CD8-positive, alpha-beta memory T cell (primary cell): Measurements from ENCODE around the gene MORC3. TPM values are rescaled to one million over a fixed set of nuclear protein-coding genes. Genes with fewer than 3 reads are reported as not detected.
A peak's percentile ranks its signal among the peaks of the same experiment; 100 is the strongest.
"Not testable (repeated sequence)": the region's sequence is repeated elsewhere in the genome, so short reads cannot be mapped to it uniquely, and the experiment has no call there.

Experiments
- CTCF ChIA-PET: fragments of 350-600 bp; sonication (Branson Sonifier 250); formaldehyde crosslinking; loops from one replicate; lab custom pipeline; 2021; ENCODE audit warnings: antibody characterized with exemption; lab: Charles Lee
- POLR2A ChIA-PET: fragments of 350-600 bp; sonication (Branson Sonifier 250); formaldehyde crosslinking; loops from one replicate; lab custom pipeline; 2021; ENCODE audit warnings: antibody characterized with exemption; lab: Charles Lee
- DNase-seq, 5 donors: peaks; one replicate each; pipeline versions ENCODE4 v3.0.0 to v3.0.0-alpha.2; 2020 to 2022; ENCODE audit warnings: mixed read lengths in 1 of 5
- H3K27ac ChIP-seq: one replicate; pipeline ENCODE4 v1.7.0; 2013; ENCODE audit warnings: low read depth, mild to moderate bottlenecking, low read length, moderate library complexity
- H3K27me3 ChIP-seq: 2 replicates; pipeline ENCODE4 v1.7.0; 2013; ENCODE audit warnings: low read length, mild to moderate bottlenecking; ENCODE audit not compliant: insufficient read depth, poor library complexity, severe bottlenecking
- H3K36me3 ChIP-seq: 2 replicates; pipeline ENCODE4 v1.7.0; 2013; ENCODE audit warnings: mild to moderate bottlenecking, low read length, moderate library complexity; ENCODE audit not compliant: insufficient read depth
- H3K4me1 ChIP-seq: 2 replicates; pipeline ENCODE4 v1.7.0; 2013; ENCODE audit warnings: mild to moderate bottlenecking, low read length, moderate library complexity; ENCODE audit not compliant: insufficient read depth
- H3K4me3 ChIP-seq: 2 replicates; pipeline ENCODE4 v1.7.0; 2013; ENCODE audit warnings: mild to moderate bottlenecking, low read length
- H3K9me3 ChIP-seq: 2 replicates; pipeline ENCODE4 v1.7.0; 2013; ENCODE audit warnings: mild to moderate bottlenecking, low read length
- H3K27ac Mint-ChIP-seq, 8 donors: one replicate each; pipeline ENCODE4 v1.8.0; 2020 to 2021; ENCODE audit warnings: mixed read lengths in 8 of 8, mild to moderate bottlenecking in 6 of 8, inconsistent platforms in 3 of 8, moderate library complexity in 3 of 8
- H3K27me3 Mint-ChIP-seq, 2 donors: one replicate each; pipeline ENCODE4 v1.8.0; 2020 to 2021; ENCODE audit warnings: mixed read lengths in 2 of 2, mild to moderate bottlenecking in 1 of 2, moderate library complexity in 1 of 2
- H3K36me3 Mint-ChIP-seq, 3 donors: one replicate each; pipeline ENCODE4 v1.8.0; 2020 to 2021; ENCODE audit warnings: mixed read lengths in 3 of 3, inconsistent platforms in 1 of 3, mild to moderate bottlenecking in 1 of 3
- H3K4me1 Mint-ChIP-seq, 3 donors: one replicate each; pipeline ENCODE4 v1.8.0; 2020 to 2021; ENCODE audit warnings: mixed read lengths in 3 of 3, inconsistent platforms in 1 of 3, mild to moderate bottlenecking in 1 of 3
- H3K4me3 Mint-ChIP-seq, 7 donors: one replicate each; pipeline ENCODE4 v1.8.0; 2020 to 2021; ENCODE audit warnings: mixed read lengths in 7 of 7, mild to moderate bottlenecking in 6 of 7, moderate library complexity in 4 of 7, inconsistent platforms in 2 of 7
- H3K9me3 Mint-ChIP-seq, 5 donors: one replicate each; pipeline ENCODE4 v1.8.0; 2020 to 2022; ENCODE audit warnings: mixed read lengths in 5 of 5, mild to moderate bottlenecking in 3 of 5, moderate library complexity in 2 of 5, inconsistent platforms in 1 of 5
- polyA plus RNA-seq: library from polyadenylated mRNA; unstranded; fragments of 300-500 nt; fragmentation: Illumina TruSeq; gene quantifications from one replicate; pipeline ENCODE4 v1.2.3, GENCODE V29; 2021
- total RNA-seq, 2 experiments: library from RNA; stranded (reverse); gene quantifications; one replicate each; pipeline ENCODE4 v1.2.3, GENCODE V29; 2021

Gene MORC3, protein sequence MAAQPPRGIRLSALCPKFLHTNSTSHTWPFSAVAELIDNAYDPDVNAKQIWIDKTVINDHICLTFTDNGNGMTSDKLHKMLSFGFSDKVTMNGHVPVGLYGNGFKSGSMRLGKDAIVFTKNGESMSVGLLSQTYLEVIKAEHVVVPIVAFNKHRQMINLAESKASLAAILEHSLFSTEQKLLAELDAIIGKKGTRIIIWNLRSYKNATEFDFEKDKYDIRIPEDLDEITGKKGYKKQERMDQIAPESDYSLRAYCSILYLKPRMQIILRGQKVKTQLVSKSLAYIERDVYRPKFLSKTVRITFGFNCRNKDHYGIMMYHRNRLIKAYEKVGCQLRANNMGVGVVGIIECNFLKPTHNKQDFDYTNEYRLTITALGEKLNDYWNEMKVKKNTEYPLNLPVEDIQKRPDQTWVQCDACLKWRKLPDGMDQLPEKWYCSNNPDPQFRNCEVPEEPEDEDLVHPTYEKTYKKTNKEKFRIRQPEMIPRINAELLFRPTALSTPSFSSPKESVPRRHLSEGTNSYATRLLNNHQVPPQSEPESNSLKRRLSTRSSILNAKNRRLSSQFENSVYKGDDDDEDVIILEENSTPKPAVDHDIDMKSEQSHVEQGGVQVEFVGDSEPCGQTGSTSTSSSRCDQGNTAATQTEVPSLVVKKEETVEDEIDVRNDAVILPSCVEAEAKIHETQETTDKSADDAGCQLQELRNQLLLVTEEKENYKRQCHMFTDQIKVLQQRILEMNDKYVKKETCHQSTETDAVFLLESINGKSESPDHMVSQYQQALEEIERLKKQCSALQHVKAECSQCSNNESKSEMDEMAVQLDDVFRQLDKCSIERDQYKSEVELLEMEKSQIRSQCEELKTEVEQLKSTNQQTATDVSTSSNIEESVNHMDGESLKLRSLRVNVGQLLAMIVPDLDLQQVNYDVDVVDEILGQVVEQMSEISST
- total RNA-seq (10 to 100 TPM; 19.6 to 23.0 TPM), polyA plus RNA-seq (32.2 TPM)

DNA sequence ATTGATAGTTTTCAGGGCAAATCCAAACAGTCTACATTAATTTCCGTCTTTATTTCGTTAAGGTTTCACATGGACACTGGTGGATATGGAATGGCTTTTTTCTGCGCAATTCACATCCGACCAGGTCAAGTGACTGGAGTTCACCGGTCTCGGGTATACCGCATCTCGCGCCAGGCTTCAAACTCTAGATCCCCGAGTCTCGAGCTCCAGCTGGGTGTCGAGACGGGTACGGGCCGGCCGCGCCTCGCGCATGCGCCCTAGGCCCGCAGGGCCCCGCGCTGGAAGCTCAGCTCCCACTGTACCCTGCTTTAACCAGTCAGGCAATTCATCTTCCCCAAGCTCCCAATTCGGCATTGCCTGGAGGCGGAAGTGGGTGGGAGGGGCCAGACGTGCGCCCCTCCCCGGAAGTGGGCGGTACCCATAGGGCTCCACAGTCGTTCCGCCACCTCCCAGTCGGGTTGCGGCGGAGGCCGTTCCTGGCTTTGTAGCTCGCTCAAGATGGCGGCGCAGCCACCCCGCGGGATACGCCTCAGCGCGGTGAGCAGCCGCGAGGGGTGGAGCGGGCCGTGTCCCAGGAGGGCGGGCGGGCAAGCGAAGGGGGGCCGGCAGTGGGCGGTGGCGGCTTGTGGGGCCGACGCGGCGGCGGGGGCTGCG lies at the start of gene MORC3:
TSS of gene MORC3 (plus strand) at position 431 of the 654 bp plus-strand sequence. CDS start at position 499, 68 bp downstream.
- Mint-ChIP-seq H3K4me1 (peaks cover 24 to 39% (median 39%) of the 10 kb centered on the region in 3 donors), H3K4me3 (peak within 1 kb of the TSS; percentile 86 to 96 (median 93)), H3K27ac (peak within 1 kb of the TSS; percentile 89 to 98 (median 96)), H3K27me3 (peaks cover 0 to 3% of the 10 kb centered on the region in 2 donors), H3K36me3 (peaks cover 3 to 34% (median 5%) of the 10 kb centered on the region in 3 donors), H3K9me3 (peaks cover 0 to 3% (median 0%) of the 10 kb centered on the region in 5 donors)
- Histone ChIP-seq H3K4me1 (peaks cover 10% of the 10 kb centered on the region), H3K27ac (peak within 1 kb of the TSS; percentile 81), H3K4me3 (peak within 1 kb of the TSS; percentile 74), H3K36me3 (no peaks in the 10 kb centered on the region), H3K9me3 (no peaks in the 10 kb centered on the region), H3K27me3 (no peaks in the 10 kb centered on the region)
- POLR2A ChIA-PET = interaction anchor here (0.6 to 4.4 kb wide), 13 partner anchors 10 to 184 kb away, joined by 3 to 66 read pairs (median 4); no protein-coding TSS in a partner anchor
- CTCF ChIA-PET = interaction anchor here (0.7 to 3.6 kb wide), 21 partner anchors 8 to 169 kb away, joined by 3 to 30 read pairs (median 4); partner anchors contain the start of gene CHAF1B
- DNase-seq = peak; percentile 96 to 99 (median 98)

DNA sequence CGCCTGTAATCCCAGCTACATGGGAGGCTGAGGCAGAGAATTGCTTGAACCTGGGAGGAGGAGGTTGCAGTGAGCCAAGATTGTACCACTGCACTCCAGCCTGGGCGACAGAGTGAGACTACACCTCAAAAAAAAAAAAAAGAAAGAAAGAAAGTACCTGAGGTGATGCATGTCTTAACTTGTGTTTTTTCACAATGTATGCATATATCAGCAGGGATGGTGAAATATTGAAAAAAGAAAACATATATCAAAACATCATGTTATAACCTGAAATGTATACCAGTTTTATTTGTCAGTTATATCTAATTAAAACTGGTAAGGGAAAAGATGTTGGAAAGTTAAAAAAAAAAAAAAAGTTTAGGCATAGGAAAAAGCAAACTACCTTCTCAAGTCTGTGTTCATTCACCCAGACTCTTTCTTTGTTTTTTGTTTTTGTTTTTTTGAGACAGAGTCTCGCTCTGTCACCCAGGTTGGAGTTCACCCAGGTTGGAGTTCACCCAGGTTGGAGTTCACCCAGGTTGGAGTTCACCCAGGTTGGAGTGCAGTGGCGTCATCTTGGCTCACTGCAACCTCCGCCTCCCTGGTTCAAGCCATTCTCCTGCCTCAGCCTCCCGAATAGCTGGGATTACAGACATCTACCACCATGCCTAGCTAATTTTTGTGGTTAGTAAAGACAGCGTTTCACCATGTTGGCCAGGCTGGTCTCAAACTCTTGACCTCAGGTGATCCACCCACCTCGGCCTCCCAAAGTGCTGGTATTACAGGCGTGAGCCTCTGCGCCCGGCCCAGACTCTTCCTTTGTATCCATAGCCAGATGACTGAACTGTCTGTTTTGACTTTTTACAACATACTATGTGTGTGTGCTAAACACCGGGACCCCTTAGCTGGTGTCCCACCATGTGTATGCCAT lies 49.0 kb upstream of the MORC3 start:
- H3K36me3 ChIP-seq, H3K4me1 ChIP-seq, DNase-seq, H3K4me3 Mint-ChIP-seq, H3K27me3 Mint-ChIP-seq, H3K27me3 ChIP-seq, H3K4me3 ChIP-seq, H3K9me3 Mint-ChIP-seq, H3K4me1 Mint-ChIP-seq, H3K27ac ChIP-seq, H3K9me3 ChIP-seq: not testable (repeated sequence)
- H3K27ac Mint-ChIP-seq = peak overlapping the region in 2 of 8 donors; percentile 55 to 68
- peaks cover 4 to 45% (median 19%) of the 10 kb centered on the region in 3 donors for H3K36me3 Mint-ChIP-seq
- POLR2A ChIA-PET = interaction anchor here (0.5 to 0.7 kb wide), 2 partner anchors 12 to 1202 kb away, joined by 3 to 6 read pairs; no protein-coding TSS in a partner anchor
- CTCF ChIA-PET = interaction anchor here (1.9 kb wide), 1 partner anchor 9 kb away, joined by 5 read pairs; no protein-coding TSS in a partner anchor

DNA sequence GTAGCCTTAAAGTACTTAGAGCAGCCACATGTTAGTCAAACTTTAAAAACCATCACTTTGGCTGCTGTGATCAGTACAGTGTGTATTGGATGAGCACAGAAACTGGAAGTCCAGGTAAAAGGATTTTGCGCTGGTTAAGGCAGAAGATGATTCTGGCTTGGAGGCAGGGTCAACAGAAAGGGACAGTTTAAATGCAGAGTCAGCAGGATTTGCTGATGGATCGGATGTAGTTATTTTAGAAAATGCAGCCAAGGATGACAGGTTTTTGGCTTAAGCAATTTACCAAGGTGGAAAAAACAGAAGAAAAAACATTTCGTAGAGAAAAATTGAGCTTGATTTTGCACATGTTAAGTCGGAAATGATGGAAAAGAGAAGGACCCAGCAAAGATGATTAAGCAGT lies 45.9 kb upstream of the MORC3 start:
- ChIA-PET POLR2A (interaction anchor here (0.5 kb wide), 1 partner anchor 16 kb away, joined by 3 read pairs; no protein-coding TSS in a partner anchor), CTCF (no interaction called here)
- DNase-seq = no peak
- H3K27me3 Mint-ChIP-seq = peaks cover 0 to 4% of the 10 kb centered on the region in 2 donors
- Histone ChIP-seq H3K4me1 (no peaks in the 10 kb centered on the region), H3K9me3 (no peaks in the 10 kb centered on the region), H3K27ac (no peak overlapping the region), H3K27me3 (no peaks in the 10 kb centered on the region), H3K4me3 (no peak overlapping the region), H3K36me3 (no peaks in the 10 kb centered on the region)
- H3K4me3 Mint-ChIP-seq = no peak overlapping the region
- H3K27ac Mint-ChIP-seq = peak overlapping the region in 3 of 8 donors; percentile 71 to 91 (median 72)
- no peaks in the 10 kb centered on the region for H3K4me1 Mint-ChIP-seq
- H3K9me3 Mint-ChIP-seq = no peaks in the 10 kb centered on the region
- peaks cover 0 to 56% (median 21%) of the 10 kb centered on the region in 3 donors for H3K36me3 Mint-ChIP-seq

DNA sequence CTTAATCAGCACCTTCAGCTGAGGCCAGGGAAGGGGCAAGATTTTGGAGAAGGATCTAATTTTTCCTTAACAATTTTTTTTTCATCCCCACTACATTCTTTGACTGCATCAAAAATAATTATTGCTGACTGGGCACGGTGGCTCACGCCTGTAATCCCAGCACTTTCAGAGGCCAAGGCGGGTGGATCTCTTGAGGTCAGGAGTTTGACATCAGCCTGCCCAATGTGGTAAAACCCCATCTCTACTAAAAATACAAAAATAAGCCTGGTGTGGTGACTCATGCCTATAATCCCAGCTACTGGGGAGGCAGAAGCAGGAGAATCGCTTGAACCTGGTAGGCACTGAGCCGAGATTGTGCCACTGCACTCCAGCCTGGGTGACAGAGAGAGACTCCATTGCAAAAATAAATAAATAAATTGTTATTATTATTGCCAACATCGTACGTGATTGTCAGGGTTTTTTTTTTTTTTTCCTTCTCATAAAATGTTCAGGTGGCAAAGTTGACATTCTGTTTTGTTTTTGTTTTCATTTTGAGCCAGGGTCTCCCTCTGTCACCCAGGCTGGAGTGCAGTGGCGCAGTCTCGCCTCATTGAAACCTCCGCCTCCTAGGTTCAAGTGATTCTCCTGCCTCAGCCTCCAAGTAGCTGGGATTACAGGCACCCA lies 37.3 kb upstream of the MORC3 start:
- POLR2A ChIA-PET = no interaction called here
- Histone ChIP-seq H3K4me3 (no peak overlapping the region), H3K9me3 (no peaks in the 10 kb centered on the region), H3K4me1 (no peaks in the 10 kb centered on the region), H3K27me3 (no peaks in the 10 kb centered on the region), H3K27ac (no peak overlapping the region), H3K36me3 (no peaks in the 10 kb centered on the region)
- Mint-ChIP-seq H3K27ac (peak overlapping the region in 1 of 8 donors; percentile 29), H3K4me3 (no peak overlapping the region), H3K9me3 (no peaks in the 10 kb centered on the region), H3K36me3 (peaks cover 4 to 48% (median 13%) of the 10 kb centered on the region in 3 donors), H3K4me1 (peaks cover 0 to 5% (median 0%) of the 10 kb centered on the region in 3 donors), H3K27me3 (no peaks in the 10 kb centered on the region)
- DNase-seq = no peak
- CTCF ChIA-PET = no interaction called here

DNA sequence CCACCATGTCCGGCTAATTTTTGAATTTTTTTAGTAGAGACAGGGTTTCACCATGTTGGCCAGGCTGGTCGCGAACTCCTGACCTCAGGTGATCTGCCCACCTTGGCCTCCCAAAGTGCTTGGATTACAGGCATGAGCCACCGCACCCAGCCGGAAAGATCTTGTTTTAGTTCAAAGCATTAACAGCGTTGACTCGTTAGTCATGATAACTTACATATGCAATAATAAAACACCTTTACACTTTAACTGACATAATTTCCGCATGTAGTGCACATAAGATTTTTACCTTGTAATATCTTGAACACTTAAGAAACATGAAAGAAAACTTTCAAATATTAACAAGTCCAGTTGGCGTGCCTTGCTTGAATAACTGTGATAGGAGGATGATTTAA lies 36.8 kb upstream of the MORC3 start:
- DNase-seq, CTCF ChIA-PET, H3K4me3 Mint-ChIP-seq, H3K27ac ChIP-seq, H3K4me3 ChIP-seq, H3K9me3 ChIP-seq, H3K27me3 Mint-ChIP-seq, H3K27me3 ChIP-seq, H3K36me3 ChIP-seq, H3K9me3 Mint-ChIP-seq, H3K4me1 Mint-ChIP-seq, H3K4me1 ChIP-seq: not testable (repeated sequence)
- POLR2A ChIA-PET = interaction anchor here (0.7 kb wide), 1 partner anchor 39 kb away, joined by 6 read pairs; no protein-coding TSS in a partner anchor
- Mint-ChIP-seq H3K27ac (peak overlapping the region in 1 of 8 donors; percentile 42), H3K36me3 (peaks cover 4 to 44% (median 8%) of the 10 kb centered on the region in 3 donors)

DNA sequence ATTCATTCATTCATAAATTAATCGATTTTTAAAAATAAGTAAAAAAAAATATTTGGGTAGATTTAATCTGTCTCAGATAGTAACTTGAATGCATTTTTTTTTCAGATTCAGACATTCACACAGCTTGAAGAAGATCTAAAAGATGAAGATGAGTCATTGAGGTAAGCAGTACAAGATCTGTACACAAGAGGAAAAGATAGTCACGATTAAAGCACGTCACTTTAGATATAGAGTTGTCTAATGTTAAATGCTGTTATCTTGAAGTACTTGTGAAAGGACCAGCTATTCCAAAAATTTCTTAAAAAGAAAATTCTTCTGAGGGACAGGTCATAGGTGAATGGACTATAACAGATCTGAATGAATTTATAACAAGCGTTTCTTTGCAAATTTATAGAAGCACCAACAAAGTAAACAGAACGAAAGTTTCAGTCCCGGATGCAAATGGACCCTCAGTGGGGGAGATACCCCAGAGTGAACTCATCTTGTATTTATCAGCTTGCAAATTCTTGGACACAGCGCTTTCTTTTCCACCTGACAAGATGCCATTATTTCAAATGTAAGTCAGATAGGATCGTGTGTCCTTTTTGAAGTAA lies 31.2 kb upstream of the MORC3 start:
- CTCF ChIA-PET = interaction anchor here (1.3 to 3.5 kb wide), 6 partner anchors 9 to 135 kb away, joined by 3 to 30 read pairs (median 5); partner anchors contain the start of gene MORC3
- Mint-ChIP-seq H3K27ac (peak overlapping the region; percentile 80 to 94 (median 88)), H3K27me3 (no peaks in the 10 kb centered on the region), H3K9me3 (no peaks in the 10 kb centered on the region), H3K4me3 (peak overlapping the region; percentile 54 to 81 (median 73)), H3K36me3 (peaks cover 4 to 35% (median 11%) of the 10 kb centered on the region in 3 donors), H3K4me1 (peaks cover 15 to 27% (median 24%) of the 10 kb centered on the region in 3 donors)
- H3K9me3 ChIP-seq = no peaks in the 10 kb centered on the region
- no peaks in the 10 kb centered on the region for H3K36me3 ChIP-seq
- no peaks in the 10 kb centered on the region for H3K27me3 ChIP-seq
- POLR2A ChIA-PET = interaction anchor here (0.6 to 2.9 kb wide), 7 partner anchors 10 to 153 kb away, joined by 3 to 65 read pairs (median 3); partner anchors contain the start of gene MORC3
- peak overlapping the region; percentile 32 for H3K4me3 ChIP-seq
- H3K27ac ChIP-seq = no peak overlapping the region
- DNase-seq = peak in 2 of 5 donors; percentile 24 to 29
- H3K4me1 ChIP-seq = peaks cover 18% of the 10 kb centered on the region
